ENCODE results near the gene SETD7.

The SETD7 gene

DNA sequence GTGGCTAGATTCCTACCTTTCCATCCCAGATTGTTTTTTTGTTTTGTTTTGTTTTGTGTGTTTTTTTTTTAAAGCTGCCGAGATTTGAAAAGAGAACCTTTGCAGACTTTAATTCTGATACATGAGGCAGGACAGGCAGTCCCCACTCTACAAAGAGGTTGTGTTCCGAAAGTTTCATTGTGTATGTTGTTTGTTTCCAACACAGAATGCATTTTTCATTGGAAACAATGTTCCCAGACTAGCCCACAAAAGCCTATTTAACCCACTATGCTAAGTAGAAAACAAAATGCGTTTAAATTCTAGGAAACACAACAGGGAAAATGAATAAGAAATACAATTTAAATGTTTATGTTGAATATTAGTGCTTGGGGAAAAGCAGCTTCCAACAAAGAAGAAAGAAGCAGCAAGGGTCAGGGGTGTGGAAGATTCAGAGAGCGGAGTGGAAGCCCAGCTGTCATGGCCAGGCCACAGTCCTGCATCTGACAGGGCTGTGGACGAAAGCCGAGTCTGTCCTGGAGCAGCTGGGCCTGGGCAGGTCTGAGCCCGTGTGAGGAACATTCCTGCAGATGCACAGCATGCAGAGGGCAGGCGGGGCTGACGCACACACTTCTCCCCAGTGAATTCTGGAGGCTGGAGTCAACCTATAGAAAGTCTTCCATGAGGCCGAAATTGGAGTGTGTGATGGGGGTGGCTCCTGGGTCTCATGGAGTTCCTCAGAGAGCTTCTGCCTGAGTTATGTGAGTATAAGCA lies 12.4 kb upstream of the SETD7 start:
- no peak for DNase-seq

DNA sequence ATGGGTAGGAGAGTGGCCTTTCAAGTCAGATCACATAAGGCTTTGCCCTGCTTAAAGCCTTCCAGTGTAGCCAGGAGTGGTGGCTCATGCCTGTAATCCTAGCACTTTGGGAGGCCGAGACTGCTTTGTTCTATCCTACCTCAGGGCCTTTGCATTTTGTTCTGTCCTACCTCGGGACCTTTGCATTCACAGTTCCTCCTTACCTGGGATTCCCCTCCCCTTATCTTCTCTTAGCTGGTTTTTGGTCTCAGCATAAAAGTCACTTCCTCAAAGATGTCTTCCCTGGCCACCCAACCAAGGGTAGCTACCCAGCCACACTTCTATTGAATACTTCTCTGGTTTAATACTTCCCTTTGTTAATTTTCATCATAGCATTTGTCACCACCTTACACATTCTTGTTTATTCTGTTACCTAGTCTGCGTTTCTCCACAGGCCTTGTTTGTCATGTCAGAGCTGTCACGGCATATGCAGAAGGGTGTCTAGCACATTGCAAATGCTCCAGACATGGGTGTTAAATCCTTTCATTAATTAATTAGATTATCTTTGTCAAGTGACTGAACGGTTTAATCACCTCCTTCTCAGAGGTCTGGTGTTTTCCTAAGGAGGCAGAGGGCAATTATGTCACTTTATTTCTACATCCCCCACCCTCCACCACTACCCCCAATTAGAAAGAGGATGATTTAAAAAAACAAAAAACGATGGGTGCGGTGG lies 11.3 kb upstream of the SETD7 start:
- no peak for DNase-seq

DNA sequence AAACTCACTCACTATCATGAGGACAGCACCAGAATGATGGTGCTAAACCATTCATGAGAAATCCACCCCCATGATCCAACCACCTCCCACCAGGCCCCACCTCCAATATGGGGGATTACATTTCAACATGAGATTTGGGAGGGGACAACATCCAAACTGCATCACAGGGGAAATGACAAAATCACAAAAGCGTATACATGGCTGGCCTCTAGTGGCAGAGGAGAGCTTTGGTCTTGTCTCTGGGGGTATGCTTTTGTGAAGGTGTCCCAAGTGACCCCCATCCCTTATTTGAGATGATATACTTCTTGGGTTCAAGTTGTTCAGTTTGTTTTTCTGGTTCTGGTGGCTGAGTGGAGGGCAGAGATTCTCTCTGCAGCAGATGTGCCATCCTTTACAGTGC lies 8.5 kb upstream of the SETD7 start:
- no peak for DNase-seq

DNA sequence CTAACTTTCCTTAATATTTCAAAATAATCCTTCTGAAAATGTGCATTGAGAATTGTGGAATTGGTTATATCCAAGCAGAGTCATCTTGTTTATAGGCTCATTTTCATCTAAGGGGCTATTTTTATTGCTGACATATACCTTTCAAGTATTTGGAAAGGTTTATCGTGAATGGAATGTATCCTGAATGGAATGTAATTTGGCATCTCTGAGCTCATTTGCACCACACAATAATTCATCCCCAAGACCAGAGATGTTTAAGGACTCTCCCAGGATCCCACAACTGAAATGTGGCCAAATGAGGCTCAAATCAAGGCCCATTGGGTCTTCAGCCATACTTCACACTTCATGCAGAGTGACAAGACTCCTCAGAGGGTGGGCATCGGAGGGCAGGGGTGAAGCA lies 7.5 kb upstream of the SETD7 start:
- no peak for DNase-seq

DNA sequence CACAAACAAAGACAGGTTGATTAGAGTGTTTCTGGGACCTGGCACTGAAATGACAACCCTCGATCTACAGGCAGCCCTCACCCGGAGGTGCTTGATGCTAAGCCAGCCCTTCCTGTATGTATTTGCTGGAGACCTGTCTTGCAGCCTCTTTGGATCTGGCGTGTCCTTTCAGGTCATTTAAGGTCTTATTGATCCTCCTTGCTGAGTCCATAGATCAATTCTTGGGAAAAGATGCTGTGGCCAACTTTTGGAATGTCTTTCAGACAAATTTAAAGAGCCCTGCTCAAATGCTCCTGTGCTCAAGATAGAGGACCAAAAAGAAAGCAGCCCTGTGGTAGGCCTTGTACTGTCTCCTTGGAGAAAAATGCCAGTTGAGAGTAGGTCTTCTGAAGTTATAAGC lies 6.8 kb upstream of the SETD7 start:
- no peak for DNase-seq

GRCh38 chr4:139562067-139562684 lies 6.2 kb upstream of the SETD7 start:
- DNase-seq = no peak

- peak; percentile 44 for DNase-seq
Measured at GRCh38 chr4:139560406-139561104, 4.5 kb upstream of the SETD7 start.

DNA sequence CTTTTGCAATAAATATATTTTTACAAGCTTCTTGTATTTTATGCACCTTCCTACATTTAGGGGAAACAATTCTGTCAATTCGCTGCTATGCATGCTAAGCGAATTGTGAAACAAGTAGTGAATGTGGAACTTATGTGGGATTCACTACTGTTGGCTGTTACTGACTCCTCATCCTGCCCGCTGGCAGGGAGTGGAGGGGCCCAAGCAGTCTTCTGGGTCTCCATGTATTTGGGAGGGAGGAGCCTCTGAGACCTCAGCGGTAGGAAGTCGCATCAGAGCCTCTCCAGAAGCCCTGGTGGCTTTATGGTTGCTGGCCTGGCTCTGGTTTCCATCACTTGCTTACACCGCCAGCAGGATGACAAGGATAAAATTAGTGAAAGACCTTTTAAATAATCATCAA lies 3.7 kb upstream of the SETD7 start:
- peak; percentile 24 for DNase-seq

DNA sequence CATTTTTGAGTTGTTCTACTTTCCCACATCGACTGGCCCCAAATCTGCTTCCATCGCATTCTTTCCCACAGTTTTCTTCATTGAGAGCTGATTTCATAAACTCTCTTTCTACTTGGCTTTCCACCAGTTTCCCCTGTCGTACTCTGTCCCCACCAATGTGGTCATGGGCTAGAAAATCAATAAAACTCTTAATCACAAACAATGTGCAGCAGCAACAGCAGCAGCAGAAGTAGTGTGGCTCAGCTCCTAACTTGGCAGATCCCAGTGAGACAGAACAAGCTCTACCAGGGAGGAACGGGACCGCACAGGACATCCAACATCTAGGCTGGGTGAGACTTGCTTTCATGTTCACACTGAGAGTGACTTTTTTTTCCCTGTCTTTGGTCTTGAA lies 3.1 kb upstream of the SETD7 start:
- no peak for DNase-seq

GRCh38 chr4:139558235-139559088 lies 2.4 kb upstream of the SETD7 start:
- DNase-seq = no peak

DNA sequence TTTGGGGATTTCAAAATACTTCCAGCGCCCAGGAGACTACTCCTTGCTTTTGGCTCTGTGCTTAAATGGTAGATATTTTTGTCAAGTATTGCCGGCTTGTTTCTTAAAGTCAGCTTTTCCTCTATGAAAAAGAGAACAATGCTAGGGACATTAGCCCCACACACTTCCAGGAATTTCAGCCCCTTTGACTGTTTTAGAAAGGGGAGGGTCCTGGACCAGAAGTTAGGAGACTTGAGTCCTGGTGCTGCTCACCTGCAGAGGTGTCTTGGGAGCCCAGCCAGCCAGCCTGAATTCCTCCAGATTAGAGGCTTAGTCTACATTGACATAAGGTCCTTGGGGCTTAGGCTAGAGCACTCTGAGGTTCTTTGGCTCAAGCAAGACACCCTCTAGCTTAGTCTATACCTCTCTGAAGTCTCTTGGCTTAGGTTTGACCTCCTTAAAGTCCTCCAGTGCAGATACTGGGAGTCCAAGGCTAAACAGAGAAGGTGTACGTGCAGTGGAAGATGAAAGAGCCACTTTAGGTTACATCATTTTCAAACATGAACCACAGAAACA lies 1.6 kb upstream of the SETD7 start:
- DNase-seq = no peak

- peak; percentile 72 for DNase-seq
Measured at GRCh38 chr4:139556724-139557555, 921 bp upstream of the SETD7 start.

DNA sequence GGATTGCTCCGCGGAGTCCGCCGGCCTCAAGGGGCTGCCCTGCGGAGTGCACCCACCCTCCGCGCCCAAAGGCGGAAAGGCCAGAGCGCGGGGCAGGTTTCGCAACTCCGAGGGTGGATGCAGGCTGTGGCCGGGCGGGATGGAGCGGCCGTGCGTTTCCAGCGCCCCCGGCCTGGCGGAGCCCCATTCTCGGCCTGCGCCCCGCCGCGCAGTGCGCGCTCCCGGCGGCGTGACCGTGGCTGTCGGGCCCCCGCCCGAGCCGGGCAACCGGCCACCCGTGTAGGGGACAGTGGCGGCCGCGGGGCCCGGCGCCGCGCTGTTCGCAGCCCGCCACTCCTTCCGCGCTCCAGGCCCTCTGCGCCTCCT lies 331 bp downstream of the SETD7 start:
- DNase-seq = no peak

- DNase-seq = peak; percentile 89
Measured at GRCh38 chr4:139554893-139555704, 920 bp downstream of the SETD7 start.

- no peak for DNase-seq
Measured at GRCh38 chr4:139554642-139554892, 1.5 kb downstream of the SETD7 start.

DNA sequence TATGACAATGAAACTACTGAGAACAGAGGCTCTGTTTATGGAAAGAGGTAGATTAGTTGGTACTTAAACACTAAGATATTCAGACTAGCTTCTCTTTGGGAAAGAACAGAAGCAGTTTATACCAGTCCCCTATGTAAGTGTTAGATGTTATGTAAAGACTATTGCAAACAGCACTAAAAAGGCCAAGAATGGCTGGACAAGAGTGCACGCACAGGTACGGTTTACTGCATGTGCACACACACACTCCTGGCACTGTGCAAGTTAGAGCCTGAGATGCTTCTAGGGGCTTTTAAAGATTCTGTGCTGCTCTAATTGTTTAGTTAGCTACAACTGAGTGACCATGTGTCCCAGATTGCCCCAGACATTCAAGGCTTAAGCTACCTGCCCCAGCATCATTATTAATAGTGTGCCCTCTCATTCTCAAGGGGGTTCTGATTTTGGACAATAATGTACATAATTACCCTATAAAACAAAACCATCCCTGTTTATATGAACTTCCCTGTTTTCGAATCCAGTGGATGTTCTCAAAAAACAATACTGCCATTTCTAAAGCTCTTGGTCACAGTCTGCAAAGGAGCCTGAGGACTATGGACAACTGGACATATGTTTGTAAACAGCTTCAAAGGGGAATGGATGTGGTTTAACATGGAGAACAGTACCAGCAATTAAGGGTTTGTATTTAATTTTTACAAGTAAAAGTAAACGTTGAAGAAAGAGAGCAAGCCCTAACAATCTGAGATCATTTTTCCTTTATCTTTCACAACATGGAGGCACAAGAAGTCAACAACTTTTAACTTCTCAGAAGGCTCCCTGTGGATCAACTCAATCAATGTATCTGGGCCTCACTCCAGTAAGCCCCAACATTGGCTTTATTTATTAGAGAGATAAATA lies 2.0 kb downstream of the SETD7 start:
- DNase-seq = no peak

DNA sequence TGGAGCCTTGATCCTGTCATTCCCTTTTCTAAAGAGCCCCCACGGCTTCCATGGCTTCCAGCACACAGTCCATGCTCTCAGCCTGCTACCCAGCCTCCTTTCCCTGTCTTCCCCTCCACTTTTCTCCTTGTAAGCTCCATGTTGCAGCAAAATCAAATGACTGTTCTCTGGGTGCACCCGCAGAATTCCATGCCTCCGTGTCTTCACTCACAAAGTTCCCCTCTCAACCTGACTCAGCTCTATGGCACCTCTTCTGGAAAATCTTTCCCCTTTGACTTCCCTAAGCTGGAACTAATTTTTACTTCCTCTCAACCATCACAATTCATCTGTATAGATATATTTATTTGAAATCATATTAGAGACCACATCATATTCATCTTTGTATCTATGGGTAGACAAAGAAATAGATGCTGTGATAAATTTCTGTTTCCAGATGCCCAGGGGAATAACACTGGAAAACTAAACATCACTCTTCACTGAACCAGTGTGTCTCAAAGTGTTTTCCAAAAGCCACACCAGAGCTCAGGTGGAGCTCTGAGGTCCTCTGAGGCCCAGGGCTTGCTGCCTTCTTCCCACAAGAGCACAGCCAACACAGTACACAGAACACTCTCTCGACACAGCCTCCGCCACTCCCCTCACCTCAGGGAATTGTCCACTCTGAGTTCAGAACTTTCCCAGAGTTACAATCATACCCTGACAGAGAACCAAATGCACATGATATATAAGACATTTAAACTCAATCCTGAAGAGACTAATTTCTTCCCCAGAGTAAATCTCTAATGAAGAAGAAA lies 3.3 kb downstream of the SETD7 start:
- DNase-seq = no peak

DNA sequence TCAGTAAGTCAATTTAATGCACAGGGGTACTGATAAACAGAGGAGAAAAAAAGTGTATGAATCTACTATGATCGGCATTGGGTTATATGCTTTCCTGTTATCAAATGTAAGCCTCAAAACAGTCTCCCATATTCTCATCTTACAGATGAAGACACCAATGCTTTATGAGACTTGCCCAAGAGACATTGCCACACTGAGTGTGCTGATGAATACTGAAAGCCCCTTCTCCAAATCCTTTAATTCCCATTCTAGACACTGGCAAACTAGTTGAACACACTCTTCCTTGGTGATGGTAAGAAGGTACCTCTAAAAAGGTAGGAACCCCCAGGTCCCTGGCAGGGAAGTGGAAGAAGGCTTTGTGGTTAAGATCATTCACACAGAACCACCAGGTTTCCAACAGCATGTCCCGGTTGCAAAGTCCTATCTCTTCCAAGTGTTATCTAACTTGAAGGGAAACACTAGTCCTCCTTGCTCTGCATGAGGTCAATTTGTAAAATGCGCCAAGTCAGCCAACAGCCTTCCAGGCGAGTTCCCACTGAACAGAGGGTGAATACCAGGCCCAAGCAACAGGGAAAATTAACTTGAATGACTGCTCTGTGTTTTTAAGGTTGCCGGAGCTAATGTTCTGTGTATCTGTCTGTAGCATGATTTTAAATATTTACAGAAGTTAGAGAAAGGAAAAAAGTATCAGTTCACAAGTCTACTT lies 5.1 kb downstream of the SETD7 start:
- DNase-seq = no peak
